Ishikawa (cell line): ENCODE data around the gene CCR5.

Experiments
- CEBPB ChIP-seq: IDR thresholded peaks from 2 replicates; pipeline ENCODE4 v1.6.1; 2012
- CREB1 ChIP-seq: IDR thresholded peaks from 2 replicates; pipeline ENCODE4 v1.6.1; 2012; ENCODE audit warnings: low read depth
- EGR1 ChIP-seq: IDR thresholded peaks from 2 replicates; pipeline ENCODE4 v1.6.1; 2012
- EP300 ChIP-seq: IDR thresholded peaks from 2 replicates; pipeline ENCODE4 v1.6.1; 2012; ENCODE audit warnings: borderline replicate concordance
- FOXM1 ChIP-seq: IDR thresholded peaks from 2 replicates; pipeline ENCODE4 v1.6.1; 2012; ENCODE audit warnings: low read depth, borderline replicate concordance
- NFIC ChIP-seq: IDR thresholded peaks from 2 replicates; pipeline ENCODE4 v1.6.1; 2012
- RAD21 ChIP-seq: IDR thresholded peaks from 2 replicates; pipeline ENCODE4 v1.6.1; 2012; ENCODE audit warnings: low read depth
- TAF1 ChIP-seq: IDR thresholded peaks from 2 replicates; pipeline ENCODE4 v1.6.1; 2012; ENCODE audit warnings: low read depth, mild to moderate bottlenecking
- TCF12 ChIP-seq: IDR thresholded peaks from 2 replicates; pipeline ENCODE4 v1.6.1; 2012; ENCODE audit warnings: low read depth
- TEAD4 ChIP-seq: IDR thresholded peaks from 2 replicates; pipeline ENCODE4 v1.6.1; 2012
- YY1 ChIP-seq: IDR thresholded peaks from 2 replicates; pipeline ENCODE4 v1.6.1; 2012; ENCODE audit warnings: low read depth
- ZBTB7A ChIP-seq: IDR thresholded peaks from 2 replicates; pipeline ENCODE4 v1.6.1; 2012; ENCODE audit warnings: low read depth
- TF ChIP-seq, protein P1 (sequence below): IDR thresholded peaks from 2 replicates; pipeline ENCODE4 v1.6.1; 2012; ENCODE audit warnings: low read depth, mild to moderate bottlenecking
- TF ChIP-seq, protein P2 (sequence below): IDR thresholded peaks from 2 replicates; pipeline ENCODE4 v1.6.1; 2012
- TF ChIP-seq, protein P3 (sequence below): IDR thresholded peaks from 2 replicates; pipeline ENCODE4 v1.6.1; 2012

Gene CCR5

DNA sequence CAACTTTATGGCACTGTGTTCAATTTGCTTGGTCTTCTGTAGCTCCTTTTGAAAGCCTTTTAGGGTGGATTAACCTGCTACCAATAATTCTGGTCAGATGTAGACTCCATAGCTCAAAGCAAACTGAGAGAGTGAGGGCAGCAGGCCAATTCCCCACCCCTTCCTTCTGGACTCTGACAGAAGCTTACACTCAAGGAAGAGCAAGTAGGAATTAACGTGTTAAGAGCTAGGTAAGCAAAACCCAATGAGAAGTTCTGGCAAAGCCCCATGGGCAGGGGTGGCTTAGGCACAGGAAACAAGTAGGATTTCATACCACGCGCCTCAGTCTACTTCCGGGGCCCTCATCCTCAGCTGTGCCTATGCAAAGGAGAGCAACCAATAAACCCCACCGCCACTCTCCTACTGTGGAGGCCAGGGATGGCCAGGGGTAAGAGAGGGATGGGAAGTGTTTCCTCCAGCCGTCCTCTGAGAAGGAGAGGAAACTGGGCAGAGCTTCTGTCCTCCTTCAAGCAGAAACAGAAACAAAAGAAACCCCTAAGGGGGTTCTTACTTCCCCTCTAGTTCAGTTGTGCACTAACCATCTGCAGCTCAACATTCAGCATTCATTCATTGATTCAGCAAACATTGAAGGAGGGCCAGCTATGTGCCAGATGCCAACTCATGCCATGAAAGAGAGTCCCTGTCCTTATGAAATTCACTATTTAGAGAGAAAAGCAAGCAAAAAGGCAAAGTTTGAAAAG, 12.6 kb downstream of the CCR5 start:
- TF ChIP-seq CEBPB (no peak), TEAD4 (no peak), NFIC (no peak), EGR1 (no peak), TAF1 (no peak), EP300 (no peak), ZBTB7A (no peak), CREB1 (no peak), YY1 (no peak), FOXM1 (no peak), TCF12 (no peak), RAD21 (no peak)
- TF ChIP-seq, protein P1, sequence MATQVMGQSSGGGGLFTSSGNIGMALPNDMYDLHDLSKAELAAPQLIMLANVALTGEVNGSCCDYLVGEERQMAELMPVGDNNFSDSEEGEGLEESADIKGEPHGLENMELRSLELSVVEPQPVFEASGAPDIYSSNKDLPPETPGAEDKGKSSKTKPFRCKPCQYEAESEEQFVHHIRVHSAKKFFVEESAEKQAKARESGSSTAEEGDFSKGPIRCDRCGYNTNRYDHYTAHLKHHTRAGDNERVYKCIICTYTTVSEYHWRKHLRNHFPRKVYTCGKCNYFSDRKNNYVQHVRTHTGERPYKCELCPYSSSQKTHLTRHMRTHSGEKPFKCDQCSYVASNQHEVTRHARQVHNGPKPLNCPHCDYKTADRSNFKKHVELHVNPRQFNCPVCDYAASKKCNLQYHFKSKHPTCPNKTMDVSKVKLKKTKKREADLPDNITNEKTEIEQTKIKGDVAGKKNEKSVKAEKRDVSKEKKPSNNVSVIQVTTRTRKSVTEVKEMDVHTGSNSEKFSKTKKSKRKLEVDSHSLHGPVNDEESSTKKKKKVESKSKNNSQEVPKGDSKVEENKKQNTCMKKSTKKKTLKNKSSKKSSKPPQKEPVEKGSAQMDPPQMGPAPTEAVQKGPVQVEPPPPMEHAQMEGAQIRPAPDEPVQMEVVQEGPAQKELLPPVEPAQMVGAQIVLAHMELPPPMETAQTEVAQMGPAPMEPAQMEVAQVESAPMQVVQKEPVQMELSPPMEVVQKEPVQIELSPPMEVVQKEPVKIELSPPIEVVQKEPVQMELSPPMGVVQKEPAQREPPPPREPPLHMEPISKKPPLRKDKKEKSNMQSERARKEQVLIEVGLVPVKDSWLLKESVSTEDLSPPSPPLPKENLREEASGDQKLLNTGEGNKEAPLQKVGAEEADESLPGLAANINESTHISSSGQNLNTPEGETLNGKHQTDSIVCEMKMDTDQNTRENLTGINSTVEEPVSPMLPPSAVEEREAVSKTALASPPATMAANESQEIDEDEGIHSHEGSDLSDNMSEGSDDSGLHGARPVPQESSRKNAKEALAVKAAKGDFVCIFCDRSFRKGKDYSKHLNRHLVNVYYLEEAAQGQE, result no peak
- TF ChIP-seq, protein P2, sequence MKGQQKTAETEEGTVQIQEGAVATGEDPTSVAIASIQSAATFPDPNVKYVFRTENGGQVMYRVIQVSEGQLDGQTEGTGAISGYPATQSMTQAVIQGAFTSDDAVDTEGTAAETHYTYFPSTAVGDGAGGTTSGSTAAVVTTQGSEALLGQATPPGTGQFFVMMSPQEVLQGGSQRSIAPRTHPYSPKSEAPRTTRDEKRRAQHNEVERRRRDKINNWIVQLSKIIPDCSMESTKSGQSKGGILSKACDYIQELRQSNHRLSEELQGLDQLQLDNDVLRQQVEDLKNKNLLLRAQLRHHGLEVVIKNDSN, result no peak
- TF ChIP-seq, protein P3, sequence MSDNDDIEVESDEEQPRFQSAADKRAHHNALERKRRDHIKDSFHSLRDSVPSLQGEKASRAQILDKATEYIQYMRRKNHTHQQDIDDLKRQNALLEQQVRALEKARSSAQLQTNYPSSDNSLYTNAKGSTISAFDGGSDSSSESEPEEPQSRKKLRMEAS, result no peak

DNA sequence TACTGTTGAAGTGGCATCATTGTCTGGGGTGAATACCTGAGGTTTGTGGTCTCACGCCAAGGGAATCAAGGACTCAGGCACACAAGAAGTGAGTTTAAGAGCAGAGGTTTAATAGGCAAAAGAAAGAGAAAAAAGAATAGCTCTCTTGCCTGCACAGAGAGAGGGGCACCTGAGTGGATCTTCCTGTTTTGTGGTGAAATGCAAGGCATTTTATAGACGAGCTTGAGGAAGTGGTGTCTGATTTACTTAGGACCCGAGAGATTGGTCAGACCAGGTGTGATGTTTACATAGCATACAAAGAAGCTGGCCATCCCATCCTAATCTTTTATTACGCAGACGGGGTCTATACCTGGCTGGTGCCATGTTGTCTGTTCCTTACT, 13.2 kb downstream of the CCR5 start:
- TF ChIP-seq RAD21 (no peak), EGR1 (no peak), FOXM1 (no peak), CREB1 (no peak), TAF1 (no peak), NFIC (no peak)
- TF ChIP-seq, protein P1, result no peak
- TF ChIP-seq, protein P2, result no peak
- TF ChIP-seq, protein P3, result no peak

DNA sequence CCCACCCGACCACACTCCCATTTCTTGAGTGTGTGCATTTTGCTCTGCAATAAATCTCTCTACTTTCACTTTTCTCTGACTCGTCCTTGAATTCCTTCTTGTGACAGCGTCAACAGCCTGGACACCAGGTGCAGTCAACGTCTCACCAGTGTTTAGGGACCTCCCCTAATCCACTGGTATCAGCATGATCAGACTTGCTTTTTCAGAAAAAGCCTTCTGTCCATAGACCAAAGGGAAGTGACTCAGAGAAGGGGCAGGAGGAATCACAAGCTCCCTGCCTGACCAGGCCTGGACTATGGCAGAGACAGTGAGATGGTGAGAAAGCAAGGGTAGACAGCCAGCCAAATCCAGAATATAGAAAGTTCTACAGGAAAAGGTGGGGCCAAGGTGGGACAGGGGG, 15.5 kb downstream of the CCR5 start:
- TF ChIP-seq NFIC (no peak), RAD21 (no peak), ZBTB7A (no peak)

DNA sequence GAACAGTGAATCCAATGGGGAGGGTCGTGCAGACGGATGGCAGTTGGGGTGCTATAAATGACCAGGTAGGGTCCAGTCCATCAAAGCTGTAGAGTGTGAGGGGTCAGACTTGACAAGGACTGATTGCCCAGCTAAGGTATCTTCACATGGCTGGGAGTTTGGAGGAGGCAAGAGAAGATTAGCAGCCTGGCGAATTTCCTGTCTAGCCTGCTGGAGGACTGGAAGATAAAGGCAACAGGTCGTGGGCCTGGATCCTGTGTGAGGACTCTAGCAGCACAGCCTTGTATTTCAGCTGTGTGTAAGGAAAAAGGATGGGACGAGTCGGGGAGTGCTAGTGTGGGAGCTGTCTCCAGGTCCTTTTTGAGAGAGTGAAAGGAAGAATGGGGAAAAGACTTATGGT, 18.6 kb downstream of the CCR5 start:
- TF ChIP-seq CEBPB, result no peak
- no peak for TF ChIP-seq TAF1
- TF ChIP-seq, protein P2, result no peak
- TF ChIP-seq RAD21, result no peak
- TF ChIP-seq, protein P3, result no peak
- no peak for TF ChIP-seq YY1
- TF ChIP-seq TEAD4, result no peak
- TF ChIP-seq ZBTB7A, result no peak
- no peak for TF ChIP-seq NFIC
- TF ChIP-seq TCF12, result no peak
- TF ChIP-seq, protein P1, result no peak

DNA sequence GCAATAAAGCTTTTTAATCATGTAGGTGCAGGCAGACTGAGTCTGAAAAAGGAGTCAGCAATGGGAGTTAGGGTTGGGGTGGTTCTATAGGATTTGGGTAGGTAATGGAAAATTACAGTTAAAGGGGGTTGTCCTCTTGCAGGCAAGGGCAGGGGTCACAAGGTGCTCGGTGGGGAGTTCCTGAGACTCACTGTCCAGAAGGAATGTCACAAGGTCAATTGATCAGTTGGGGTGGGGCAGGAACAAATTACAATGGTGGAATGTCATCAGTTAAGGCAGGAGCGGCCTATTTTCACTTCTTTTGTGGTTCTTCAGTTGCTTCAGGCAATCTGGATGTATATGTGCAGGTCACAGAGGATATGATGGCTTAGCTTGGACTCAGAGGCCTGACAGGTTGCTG, 22.3 kb downstream of the CCR5 start:
- TF ChIP-seq, protein P1, result no peak
- TF ChIP-seq ZBTB7A, result no peak
- no peak for TF ChIP-seq TEAD4
- TF ChIP-seq YY1, result no peak
- no peak for TF ChIP-seq FOXM1
